RWPE2 (cell line): ENCODE results near the gene LMX1B.

Source experiments
- ATAC-seq: fragments of 200-7000 bp; cut with Tn5 transposase; 3 replicates; pipeline ENCODE4 v1.9.1; 2021; ENCODE audit warnings: low read depth
- DNase-seq: peaks from one replicate; pipeline ENCODE4 v3.0.0-alpha.2; 2020; ENCODE audit warnings: low spot score
- H3K27ac ChIP-seq: fragments of 450-650 bp; 2 replicates; pipeline ENCODE4 v1.5.1; 2017; ENCODE audit warnings: mild to moderate bottlenecking; ENCODE audit not compliant: poor library complexity, severe bottlenecking
- H3K27me3 ChIP-seq: fragments of 250-450 bp; sonication (Bioruptor Pico); 2 replicates; pipeline ENCODE4 v1.5.1; 2021; ENCODE audit warnings: mild to moderate bottlenecking, moderate library complexity; ENCODE audit not compliant: insufficient read depth, poor library complexity, severe bottlenecking
- H3K36me3 ChIP-seq: fragments of 250-450 bp; sonication (Bioruptor Pico); 2 replicates; pipeline ENCODE4 v1.5.1; 2020; ENCODE audit warnings: low read depth, mild to moderate bottlenecking, moderate library complexity
- H3K4me1 ChIP-seq: fragments of 250-450 bp; sonication (Bioruptor Pico); 2 replicates; pipeline ENCODE4 v1.5.1; 2021; ENCODE audit warnings: mild to moderate bottlenecking, moderate library complexity; ENCODE audit not compliant: insufficient read depth, poor library complexity, severe bottlenecking
- H3K4me3 ChIP-seq: fragments of 250-450 bp; sonication (Bioruptor Pico); 2 replicates; pipeline ENCODE4 v1.5.1; 2021; ENCODE audit warnings: mild to moderate bottlenecking, moderate library complexity; ENCODE audit not compliant: severe bottlenecking
- H3K9me3 ChIP-seq: fragments of 250-450 bp; sonication (Bioruptor Pico); 2 replicates; pipeline ENCODE4 v1.5.1; 2021; ENCODE audit warnings: mild to moderate bottlenecking, moderate library complexity; ENCODE audit not compliant: severe bottlenecking
- CTCF ChIP-seq: fragments of 450-650 bp; IDR thresholded peaks from one replicate; pipeline ENCODE4 v1.5.1; 2017; ENCODE audit warnings: mild to moderate bottlenecking, moderate library complexity; ENCODE audit not compliant: poor library complexity, severe bottlenecking

The LMX1B gene

GRCh38 chr9:126682113-126682810 lies 68.5 kb downstream of the LMX1B start:
- no peak overlapping the region for H3K4me3 ChIP-seq
- ATAC-seq = no peak

GRCh38 chr9:126682928-126683697 lies 69.4 kb downstream of the LMX1B start:
- ATAC-seq = no peak
- H3K4me3 ChIP-seq = no peak overlapping the region
- H3K27me3 ChIP-seq = peaks cover 3% of the 10 kb centered on the region

More at GRCh38 chr9:126682113-126682810, 68.5 kb downstream of the LMX1B start:
- Histone ChIP-seq H3K9me3 (no peaks in the 10 kb centered on the region), H3K27ac (no peak overlapping the region), H3K27me3 (peaks cover 3% of the 10 kb centered on the region), H3K36me3 (no peaks in the 10 kb centered on the region), H3K4me1 (peaks cover 12% of the 10 kb centered on the region)
- no peak for DNase-seq
- no peak for TF ChIP-seq CTCF

GRCh38 chr9:126683698-126684044 lies 69.9 kb downstream of the LMX1B start:
- DNase-seq = no peak
- ATAC-seq = no peak
- Histone ChIP-seq H3K9me3 (no peaks in the 10 kb centered on the region), H3K36me3 (no peaks in the 10 kb centered on the region), H3K27ac (no peak overlapping the region), H3K4me3 (no peak overlapping the region), H3K27me3 (peaks cover 3% of the 10 kb centered on the region), H3K4me1 (peaks cover 12% of the 10 kb centered on the region)
- no peak for TF ChIP-seq CTCF

More at GRCh38 chr9:126682928-126683697, 69.4 kb downstream of the LMX1B start:
- DNase-seq = no peak
- H3K4me1 ChIP-seq = peaks cover 12% of the 10 kb centered on the region
- no peak for TF ChIP-seq CTCF
- H3K9me3 ChIP-seq = no peaks in the 10 kb centered on the region
- H3K27ac ChIP-seq = no peak overlapping the region
- H3K36me3 ChIP-seq = no peaks in the 10 kb centered on the region

GRCh38 chr9:126684345-126684744 lies 70.6 kb downstream of the LMX1B start:
- Histone ChIP-seq H3K4me3 (no peak overlapping the region), H3K36me3 (no peaks in the 10 kb centered on the region), H3K27ac (no peak overlapping the region), H3K27me3 (peaks cover 3% of the 10 kb centered on the region), H3K4me1 (peaks cover 12% of the 10 kb centered on the region), H3K9me3 (no peaks in the 10 kb centered on the region)
- DNase-seq (no peak), ATAC-seq (peak; percentile 48; the same call in 2 of the 3 replicates)
- TF ChIP-seq CTCF = no peak
